Mammary epithelial cell (primary cell): ENCODE measurements around the gene KIF13A.

Experiments used
- CTCF ChIP-seq, 2 donors: IDR thresholded peaks in 1 of 2; conservative IDR thresholded peaks in 1 of 2; 2 replicates each; pipeline ENCODE4 v1.5.1; 2011 to 2012; ENCODE audit warnings: inconsistent platforms in 2 of 2, low read length in 2 of 2, mild to moderate bottlenecking in 2 of 2, control low read depth in 1 of 2, low read depth in 1 of 2; ENCODE audit not compliant: insufficient read depth in 1 of 2; ENCODE audit errors: extremely low read depth in 1 of 2
- EZH2 ChIP-seq: IDR thresholded peaks from 2 replicates; pipeline ENCODE4 v1.6.1; 2012; ENCODE audit warnings: low read length, inconsistent platforms, borderline replicate concordance

GRCh38 chr6:17785094-17785787, 202.2 kb downstream of the KIF13A start:
- TF ChIP-seq EZH2 (no peak), CTCF (conservative IDR thresholded peaks at IDR 0.05 in 1 of 2, IDR thresholded peaks at IDR 0.05 in 1 of 2; ENCODE audit: extremely low read depth in 1 of 2, insufficient read depth in 1 of 2, low read depth in 1 of 2, low read length in 2 of 2) (no peak)
